ENCODE data around the gene UBAC2.

GRCh38 chr13:99278843-99279242, 78.2 kb downstream of the UBAC2 start:
- TF ChIP-seq, protein P1, sequence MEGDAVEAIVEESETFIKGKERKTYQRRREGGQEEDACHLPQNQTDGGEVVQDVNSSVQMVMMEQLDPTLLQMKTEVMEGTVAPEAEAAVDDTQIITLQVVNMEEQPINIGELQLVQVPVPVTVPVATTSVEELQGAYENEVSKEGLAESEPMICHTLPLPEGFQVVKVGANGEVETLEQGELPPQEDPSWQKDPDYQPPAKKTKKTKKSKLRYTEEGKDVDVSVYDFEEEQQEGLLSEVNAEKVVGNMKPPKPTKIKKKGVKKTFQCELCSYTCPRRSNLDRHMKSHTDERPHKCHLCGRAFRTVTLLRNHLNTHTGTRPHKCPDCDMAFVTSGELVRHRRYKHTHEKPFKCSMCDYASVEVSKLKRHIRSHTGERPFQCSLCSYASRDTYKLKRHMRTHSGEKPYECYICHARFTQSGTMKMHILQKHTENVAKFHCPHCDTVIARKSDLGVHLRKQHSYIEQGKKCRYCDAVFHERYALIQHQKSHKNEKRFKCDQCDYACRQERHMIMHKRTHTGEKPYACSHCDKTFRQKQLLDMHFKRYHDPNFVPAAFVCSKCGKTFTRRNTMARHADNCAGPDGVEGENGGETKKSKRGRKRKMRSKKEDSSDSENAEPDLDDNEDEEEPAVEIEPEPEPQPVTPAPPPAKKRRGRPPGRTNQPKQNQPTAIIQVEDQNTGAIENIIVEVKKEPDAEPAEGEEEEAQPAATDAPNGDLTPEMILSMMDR (IDR thresholded peaks at IDR 0.05) = no peak
- TF ChIP-seq POLR2A (IDR thresholded peaks at IDR 0.05) = no peak

Measured in tibial nerve (tissue), 3 donors.